GM19043 (cell line): ENCODE results near the gene IGSF23.
"Not testable (repeated sequence)": the region's sequence is repeated elsewhere in the genome, so short reads cannot be mapped to it uniquely, and the experiment has no call there.

Source experiments
- ATAC-seq: cut with Tn5 transposase; IDR thresholded peaks from one replicate; pipeline ENCODE4 v1.9.1; 2021; ENCODE audit warnings: low read depth; ENCODE audit not compliant: unreplicated experiment

IGSF23 gene

DNA sequence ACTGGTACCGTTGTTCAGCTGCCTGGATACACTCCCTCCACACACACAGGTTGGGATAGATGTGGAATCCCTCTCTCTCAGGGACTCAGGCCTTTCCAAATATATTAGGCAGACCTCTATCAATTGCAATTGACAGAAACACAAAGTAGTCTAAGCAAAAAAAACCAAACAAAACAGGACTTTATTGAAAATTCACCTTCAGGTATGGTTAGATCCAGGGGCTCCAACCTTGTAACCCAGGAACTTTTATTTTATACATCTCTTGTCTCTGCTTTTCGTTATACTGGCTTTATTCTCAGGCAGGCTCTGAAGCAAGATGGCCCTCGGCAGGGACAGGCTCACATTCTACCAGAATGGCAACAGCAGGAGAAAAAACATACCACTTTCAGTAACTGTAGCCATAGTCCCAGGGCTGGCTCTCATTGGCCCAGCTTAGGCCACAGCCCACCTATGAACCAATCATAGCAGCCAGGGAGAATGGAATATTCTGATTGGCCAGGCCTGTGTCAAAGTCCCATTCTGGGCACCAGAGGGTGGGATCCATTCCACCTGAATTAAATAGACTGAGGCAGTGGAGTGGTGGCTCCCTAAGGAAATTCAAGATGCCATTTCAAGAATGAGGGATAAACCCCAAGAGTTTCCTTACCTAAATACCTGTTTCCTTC lies 44.8 kb downstream of the IGSF23 start:
- ATAC-seq, result no peak

DNA sequence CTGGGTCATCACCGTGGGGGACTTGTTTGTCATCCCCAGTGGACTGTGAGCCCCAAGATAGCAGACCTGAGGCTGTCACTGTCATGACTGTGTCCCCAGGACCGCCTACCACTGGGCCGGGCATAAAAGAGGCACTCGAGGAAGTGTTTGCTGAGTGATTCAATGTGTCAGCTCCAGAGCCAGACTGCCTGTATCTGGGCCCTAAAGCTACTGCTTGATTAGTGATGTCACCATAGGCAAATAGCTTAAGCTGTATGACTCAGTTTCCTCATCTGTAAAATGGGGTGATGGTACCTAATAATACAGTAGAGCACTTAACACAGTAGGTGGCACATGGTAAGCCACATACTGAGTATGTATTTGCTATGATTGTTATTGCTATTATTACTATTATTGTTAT lies 46.7 kb downstream of the IGSF23 start:
- ATAC-seq, result no peak

DNA sequence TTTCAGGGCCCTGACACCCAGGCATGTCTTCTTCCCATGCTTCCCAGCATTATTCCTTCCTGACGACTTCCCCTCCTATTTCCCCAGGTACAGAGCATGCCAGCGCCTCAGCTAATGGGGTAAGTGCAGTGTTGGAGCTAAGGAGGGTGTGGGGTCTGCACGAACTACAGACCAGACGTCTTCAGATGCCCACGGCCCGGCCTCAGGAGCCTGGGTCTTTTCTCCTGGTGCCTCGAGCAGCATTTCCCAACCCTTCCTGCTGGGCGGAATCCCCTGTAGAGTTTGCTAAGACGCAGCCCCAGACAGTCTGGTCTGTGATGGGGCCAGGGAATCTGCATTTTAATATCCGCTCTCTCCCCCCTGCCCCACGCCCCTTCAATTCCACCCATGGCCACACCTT lies 47.8 kb downstream of the IGSF23 start:
- ATAC-seq, result no peak

DNA sequence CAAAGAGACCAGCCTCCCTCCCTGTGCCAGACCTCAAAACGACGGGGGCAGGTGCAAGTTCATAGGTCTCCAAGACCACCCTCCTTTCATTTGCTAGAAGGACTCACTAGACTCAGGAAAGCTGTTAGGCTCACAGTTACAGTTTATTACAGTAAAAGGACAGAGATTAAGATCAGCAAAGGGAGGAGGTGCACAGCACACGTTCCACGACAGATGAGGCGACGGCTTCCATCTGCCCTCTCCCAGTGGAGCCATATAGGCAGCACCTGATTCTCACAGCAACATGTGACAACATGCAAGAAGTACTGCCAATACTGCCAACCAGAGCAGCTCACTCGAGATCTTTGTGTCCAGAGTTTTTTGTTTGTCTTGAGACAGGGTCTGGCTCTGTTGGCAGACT lies 48.5 kb downstream of the IGSF23 start:
- ATAC-seq, result no peak

DNA sequence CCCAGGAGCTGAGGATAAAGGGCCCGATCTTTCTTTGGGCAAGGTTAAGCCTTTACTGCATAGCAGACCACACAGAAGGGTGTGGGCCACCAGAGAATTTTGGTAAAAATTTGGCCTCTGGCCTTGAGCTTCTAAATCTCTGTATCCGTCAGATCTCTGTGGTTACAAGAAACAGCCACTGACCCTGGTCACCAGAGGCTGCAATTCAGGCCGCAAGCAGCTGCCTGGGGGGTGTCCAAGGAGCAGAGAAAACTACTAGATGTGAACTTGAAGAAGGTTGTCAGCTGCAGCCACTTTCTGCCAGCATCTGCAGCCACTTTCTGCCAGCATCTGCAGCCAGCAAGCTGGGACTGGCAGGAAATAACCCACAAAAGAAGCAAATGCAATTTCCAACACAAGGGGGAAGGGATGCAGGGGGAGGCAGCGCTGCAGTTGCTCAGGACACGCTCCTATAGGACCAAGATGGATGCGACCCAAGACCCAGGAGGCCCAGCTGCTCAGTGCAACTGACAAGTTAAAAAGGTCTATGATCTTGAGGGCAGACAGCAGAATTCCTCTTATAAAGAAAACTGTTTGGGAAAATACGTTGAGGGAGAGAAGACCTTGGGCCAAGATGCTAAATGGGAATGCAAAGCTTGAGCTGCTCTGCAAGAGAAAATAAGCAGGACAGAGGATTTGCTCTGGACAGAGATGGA lies 49.5 kb downstream of the IGSF23 start:
- no peak for ATAC-seq

DNA sequence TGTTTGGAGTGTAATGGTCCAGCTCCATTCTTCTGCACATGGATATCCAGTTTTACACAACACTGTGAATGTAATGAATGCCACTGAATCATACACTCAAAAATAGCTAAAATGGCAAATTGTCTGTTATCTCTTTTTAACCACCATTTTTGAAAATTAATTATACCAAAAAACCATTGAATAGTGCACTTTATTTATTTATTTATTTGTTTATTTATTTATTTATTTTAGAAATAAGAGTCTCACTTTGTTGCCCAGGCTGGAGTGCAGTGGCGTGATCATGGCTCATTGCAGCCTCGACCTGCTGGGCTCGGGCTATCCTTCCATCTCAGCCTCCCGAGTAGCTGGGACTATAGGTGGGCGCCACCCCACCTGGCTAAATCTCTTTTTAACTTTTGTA lies 50.6 kb downstream of the IGSF23 start:
- ATAC-seq, result no peak

DNA sequence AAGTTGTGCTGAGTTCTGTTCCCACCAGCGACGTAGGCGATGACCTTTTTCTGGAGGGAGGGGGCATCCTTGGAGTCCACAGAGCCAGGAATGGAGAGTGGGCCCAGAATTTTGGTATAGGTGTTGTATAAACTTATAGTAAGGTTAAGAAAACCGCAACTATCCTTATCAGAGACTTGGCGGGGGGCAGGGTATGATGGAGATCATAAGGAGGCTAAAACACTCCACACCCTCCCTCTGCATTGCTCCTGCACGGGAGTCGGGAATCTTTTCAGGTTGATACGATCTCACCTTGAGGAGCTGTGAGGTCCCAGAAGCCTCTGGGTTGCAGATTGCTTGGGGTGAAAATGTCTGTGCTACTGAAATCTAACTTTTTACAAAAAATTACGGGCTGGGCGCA lies 51.6 kb downstream of the IGSF23 start:
- no peak for ATAC-seq

DNA sequence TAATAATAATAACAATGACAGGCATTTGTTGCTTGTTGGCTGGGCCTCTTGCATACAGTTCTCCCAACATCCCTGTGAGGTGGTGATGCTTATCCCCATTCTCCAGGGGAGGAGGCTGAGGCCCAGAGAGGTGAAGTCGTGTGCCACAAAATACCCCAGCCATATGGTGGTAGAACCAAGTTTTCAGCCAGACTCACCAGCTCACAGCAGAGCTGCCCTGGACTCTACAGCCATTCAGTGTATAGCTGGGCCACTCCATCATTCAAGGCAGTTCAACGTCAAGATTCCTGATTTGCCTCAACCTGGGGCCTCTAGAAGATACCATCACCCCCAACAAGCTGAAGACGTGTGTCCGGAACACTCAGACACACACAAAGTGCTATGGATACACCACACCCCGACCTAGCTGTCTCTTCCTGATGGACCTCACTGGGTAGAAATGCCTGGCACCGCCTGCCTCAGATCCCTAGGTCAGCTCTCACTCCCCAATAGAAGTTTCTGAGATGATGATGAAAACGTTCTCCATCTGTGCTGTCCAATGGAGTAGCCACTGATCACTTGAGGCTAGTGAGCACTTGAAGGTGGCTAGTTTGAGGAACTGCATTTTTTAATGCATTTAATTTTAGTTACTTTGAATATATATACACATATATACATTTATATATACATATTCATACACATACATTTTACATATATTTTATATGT lies 53.6 kb downstream of the IGSF23 start:
- no peak for ATAC-seq

DNA sequence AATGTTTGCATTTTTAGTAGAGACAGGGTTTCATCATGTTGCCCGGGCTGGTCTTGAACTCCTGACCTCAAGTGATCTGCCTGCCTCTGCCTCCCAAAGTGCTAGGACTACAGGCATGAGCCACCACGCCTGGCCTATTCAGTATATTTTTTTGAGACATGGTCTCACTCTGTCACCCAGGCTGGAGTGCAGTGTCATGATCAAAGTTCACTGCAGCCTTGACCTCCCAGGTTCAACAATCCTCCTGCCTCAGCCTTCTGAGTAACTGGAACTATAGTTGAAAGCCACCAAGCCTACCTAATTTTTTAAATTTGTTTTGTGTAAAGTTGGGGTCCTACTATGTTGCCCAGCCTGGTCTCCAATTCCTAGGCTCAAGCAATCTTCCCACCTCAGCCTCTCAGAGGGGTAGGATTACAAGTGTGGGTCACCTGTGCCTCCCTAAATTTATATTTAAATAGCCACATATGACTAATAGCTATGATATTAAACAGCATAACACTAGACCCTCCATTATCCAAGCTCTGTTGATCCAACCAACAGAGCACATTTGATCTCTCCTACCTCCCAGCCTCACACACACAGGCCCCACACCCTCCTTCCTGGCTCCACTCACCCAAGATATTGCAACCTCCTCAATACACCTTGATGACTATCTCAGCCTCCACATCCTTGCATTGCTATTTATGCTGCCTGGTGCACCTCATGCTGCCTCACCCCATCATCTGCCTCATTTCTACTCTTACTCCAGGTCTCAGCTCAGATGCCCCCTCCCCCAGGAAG lies 55.8 kb downstream of the IGSF23 start:
- no peak for ATAC-seq

DNA sequence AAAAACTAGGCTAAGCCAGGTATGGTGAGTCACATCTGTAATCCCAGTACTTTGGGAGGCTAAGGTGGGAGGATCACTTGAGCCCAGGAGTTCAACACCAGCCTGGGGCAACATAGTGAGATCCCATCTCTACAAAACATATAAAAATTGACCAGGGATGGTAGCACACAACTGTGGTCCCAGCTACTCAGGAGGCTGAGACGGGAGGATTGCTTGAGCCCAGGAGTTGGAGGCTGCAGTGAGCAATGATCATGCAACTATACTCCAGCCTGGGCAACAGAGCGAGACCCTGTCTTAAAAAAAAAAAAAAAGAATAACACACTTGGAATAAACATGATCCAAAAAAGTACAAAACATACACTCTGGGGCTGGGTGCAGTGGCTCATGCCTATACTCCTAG lies 56.7 kb downstream of the IGSF23 start:
- not testable (repeated sequence) for ATAC-seq

DNA sequence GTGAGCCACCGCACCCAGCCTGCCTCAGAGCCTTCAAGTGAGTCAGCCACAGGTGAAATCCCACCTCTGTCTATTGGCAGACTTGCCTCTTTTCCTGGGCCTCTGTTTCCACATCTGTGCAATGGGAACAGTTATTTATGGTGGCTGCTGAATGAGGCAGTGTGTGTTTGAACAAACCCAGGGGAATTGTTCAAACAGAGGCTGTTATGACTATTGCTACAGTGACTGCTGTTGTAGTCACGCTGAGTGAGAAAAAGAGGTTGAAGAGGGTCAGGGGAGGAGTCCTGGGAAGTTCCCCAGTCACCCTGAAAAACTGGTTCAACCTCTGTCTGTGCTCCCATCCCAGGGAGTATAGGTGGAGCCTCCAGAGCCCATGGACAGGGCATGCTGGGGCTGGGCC lies 58.0 kb downstream of the IGSF23 start, which contains the start of gene CEACAM19:
Gene CEACAM19, plus strand, starts transcription at position 83 of the 400 bp plus-strand sequence. CDS start 450 bp downstream, outside the sequence.
- no peak for ATAC-seq

DNA sequence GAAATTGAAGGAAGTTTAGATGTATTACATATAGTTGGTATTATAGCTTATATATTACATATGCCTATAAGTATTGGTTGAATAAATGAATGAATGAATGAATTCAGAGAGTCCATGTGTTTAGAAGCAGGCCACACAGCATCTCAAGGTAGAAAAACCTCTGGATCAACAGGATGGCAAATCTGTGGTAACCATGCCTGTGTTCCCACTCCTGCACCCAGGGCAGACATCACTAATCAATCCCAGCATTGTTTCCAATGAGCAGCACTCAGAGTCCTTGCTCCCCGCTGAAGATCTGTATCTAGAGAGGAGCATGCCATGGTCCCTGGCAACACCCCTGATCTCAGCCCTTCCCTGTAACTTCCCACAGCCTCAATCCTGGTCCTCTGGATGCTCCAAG lies 58.9 kb downstream of the IGSF23 start:
- ATAC-seq, result no peak

DNA sequence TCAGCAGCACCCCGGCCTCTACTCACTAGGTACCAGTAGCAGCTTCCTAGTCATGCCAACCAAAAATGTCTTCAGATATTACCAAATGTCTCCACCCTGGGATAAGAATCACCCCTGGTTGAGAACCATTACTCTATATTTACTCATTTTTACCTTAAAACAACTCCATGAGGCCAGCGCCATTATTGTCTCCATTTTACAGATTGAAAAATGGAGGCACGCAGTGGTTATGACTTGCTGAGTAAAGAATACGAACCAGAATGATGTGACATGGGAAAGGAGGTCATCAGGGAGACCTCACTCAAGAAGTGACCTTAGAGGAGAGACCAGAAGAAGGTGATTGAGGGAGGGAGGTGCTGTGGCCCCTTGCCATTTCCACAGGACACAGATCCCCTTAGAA lies 60.1 kb downstream of the IGSF23 start:
- no peak for ATAC-seq

DNA sequence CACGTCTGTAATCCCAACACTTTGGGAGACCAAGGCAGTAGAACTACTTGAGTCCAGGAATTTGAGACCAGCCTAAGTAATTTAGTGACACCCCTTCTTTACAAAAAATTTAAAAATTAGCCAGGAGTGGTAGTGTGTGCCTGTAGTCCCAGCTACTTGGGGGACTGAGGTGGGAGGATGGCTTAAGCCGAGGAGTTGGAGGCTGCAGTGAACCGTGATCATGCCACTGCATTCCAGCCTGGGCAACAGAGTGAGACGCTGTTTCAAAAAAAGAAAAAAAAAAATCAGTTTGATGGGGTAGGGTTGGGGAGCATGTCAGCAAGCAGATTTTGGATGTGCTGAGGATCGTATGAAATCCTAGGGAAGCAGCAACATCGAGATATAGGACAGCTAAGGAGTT lies 62.2 kb downstream of the IGSF23 start:
- no peak for ATAC-seq

DNA sequence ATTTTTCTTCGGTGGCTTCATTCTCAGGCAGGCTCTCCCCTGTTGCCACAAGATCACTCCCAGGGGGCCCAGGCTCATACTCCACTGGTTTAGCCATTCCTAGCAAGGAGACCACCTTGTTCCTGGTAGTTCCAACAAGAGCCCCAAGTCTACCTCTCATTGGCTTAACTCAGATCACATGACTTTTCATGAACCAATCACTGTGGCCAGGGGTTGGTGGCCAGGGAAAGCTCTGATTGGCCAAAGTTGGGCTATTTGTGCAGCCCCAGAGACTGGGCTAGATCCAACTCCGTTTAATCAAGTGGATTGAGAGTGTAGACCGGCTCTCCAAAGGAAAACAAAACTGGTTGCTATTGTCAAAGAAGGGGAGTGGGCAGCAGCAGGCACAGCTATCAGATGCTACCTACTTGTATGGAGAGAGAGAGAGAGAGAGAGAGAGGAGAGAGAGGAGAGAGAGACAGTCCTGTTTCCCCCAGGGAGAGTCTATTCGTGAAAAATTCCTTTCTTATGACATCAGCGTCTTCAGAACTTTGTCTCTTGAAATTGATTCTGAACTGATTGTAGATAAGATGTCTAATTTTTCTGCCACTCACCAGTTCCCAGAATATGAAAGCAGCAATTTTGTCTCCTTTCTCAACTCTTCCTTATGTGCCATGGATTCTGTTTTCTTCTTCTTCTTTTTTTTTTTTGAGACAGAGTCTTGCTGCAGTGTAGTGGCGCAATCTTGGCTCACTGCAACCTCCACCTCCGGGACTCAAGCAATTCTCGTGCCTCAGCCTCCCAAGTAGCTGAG lies 63.9 kb downstream of the IGSF23 start:
- ATAC-seq, result no peak

DNA sequence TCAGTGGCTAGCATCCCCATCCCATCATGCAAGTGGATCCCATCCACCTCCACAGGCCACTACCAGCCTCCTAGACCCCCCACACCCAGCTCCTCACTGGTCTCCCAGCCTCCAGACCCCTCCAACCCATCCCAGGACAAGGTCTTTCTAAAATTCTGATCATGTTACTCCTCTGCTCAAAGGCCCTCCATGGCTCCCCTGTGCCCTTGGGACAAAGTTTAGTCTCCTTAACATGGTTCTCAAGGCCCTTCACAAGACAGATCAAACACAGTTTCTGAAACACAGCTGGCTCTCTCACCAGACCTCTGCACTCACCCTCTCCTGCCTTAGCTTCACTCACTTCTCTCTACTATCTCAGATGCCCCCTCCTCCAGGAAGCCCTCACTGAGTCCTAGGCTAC lies 67.2 kb downstream of the IGSF23 start:
- ATAC-seq, result no peak

DNA sequence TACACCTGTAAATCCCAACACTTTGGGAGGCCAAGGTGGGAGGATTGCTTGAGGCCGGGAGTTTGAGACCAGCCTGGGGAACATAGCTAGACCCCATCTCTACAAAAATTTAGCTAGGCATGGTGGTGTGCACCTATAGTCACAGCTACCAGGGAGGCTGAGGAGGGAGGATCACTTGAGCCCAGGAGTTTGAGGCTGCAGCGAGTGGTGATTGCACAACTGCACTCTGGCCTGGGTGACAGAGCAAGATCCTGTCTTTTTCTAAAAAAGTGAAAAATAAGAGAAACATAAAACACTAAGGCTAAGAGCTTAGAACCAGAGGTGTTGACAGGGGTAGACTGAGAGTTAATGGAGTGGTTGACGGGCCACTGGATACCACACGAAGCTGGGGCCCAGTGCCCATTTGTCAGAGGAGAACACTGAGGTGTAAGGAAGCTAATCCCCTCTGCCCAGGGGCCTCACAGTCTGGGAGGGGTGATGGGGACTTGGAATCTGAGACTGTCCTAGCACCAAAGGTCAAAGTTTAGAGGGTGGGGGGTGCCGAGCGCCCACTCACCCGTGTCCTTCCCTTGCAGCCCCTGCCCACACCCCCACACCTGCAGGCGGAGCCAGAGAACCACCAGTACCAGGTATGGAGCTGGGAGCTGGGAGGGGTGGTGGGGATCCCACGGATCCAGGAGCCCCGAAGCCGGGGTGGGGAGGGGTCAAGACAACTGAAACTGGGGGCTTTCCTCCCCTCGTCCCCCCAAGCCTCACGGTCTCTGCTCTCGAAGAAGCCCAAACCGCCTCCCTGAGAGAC lies 68.8 kb downstream of the IGSF23 start:
- ATAC-seq, result no peak

DNA sequence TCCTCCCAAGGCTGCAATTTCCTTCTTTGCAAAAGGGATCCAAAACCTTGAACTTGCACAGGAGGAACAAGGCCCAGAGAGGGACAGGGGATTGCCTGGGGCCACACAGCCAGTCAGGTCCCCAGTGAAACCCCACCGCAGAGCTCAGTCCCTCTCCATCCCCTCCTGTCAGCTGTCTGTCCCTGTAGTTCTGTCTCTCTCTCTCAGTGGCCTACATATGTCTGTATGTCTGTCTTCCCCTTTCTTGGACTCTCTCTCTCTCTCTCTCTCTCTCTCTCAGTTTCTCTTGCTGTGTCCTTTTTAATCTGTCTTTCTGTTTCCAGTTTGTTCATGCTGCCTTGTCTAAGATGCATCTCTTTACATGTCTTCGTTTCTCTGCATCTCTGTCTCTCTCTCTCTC lies 69.4 kb downstream of the IGSF23 start:
- no peak for ATAC-seq

DNA sequence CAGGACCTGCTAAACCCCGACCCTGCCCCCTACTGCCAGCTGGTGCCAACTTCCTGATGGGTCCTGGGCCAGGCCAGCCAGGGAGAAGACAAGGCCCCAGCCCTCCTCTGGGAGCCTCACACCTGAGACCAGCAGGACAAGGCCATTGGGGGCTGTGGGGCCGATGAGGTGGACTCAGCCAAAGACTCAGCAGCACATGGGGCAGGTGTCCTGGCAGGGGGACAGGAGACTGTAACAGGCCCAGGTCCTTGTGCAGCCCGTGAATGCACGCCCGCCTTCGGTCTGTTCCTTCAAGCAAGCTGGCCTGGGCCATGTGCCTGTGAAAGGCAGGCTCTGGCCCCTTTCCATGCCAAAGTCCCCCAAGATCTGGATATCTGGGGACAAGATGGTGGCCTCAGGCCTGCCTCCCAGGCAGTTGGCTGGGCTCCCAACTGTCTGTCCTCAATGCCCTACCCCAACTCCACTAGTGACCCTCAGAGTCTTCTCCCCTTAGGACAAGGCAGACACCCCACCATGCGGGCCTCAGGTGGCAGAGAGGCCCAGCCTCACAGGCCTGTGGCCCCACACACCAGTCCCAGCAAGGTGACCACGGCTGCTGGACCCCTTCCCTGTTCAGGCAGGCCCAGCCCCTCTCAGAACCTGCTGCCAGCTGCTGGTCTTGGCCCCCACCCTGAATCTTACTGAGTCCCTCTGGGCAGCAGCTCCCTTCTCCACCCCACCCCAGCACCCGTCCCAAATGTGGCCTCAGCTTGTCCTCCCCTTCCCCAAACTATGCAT lies 70.3 kb downstream of the IGSF23 start:
- ATAC-seq, result no peak
